ACC112 (cell line): Measurements from ENCODE around the gene DSN1.

ENCODE experiments used
- H2AFZ ChIP-seq: fragments of 200-600 bp; sonication (generic); one replicate; pipeline ENCODE4 v1.6.0; 2017; ENCODE audit warnings: antibody characterized with exemption, low read length; ENCODE audit not compliant: unreplicated experiment
- H3K27ac ChIP-seq: fragments of 200-600 bp; sonication (generic); 2 replicates; pipeline ENCODE4 v1.5.1; 2014; ENCODE audit warnings: low read depth, mild to moderate bottlenecking, antibody characterized with exemption, low read length, moderate library complexity
- H3K27me3 ChIP-seq: fragments of 200-600 bp; sonication (generic); 2 replicates; pipeline ENCODE4 v1.6.1; 2014; ENCODE audit warnings: mild to moderate bottlenecking, antibody characterized with exemption, low read length, moderate library complexity, mixed read lengths; ENCODE audit not compliant: insufficient read depth
- H3K36me3 ChIP-seq: fragments of 200-600 bp; sonication (generic); 2 replicates; pipeline ENCODE4 v1.6.1; 2016; ENCODE audit warnings: mild to moderate bottlenecking, antibody characterized with exemption, low read length, moderate library complexity, mixed read lengths; ENCODE audit not compliant: insufficient read depth
- H3K4me1 ChIP-seq: fragments of 200-600 bp; sonication (generic); one replicate; pipeline ENCODE4 v1.6.1; 2016; ENCODE audit warnings: low read length, mixed read lengths; ENCODE audit not compliant: insufficient read depth, unreplicated experiment, control insufficient read depth
- H3K4me3 ChIP-seq: fragments of 200-600 bp; sonication (generic); 2 replicates; pipeline ENCODE4 v1.5.1; 2014; ENCODE audit warnings: mild to moderate bottlenecking, low read depth, low read length
- H3K79me2 ChIP-seq: fragments of 200-600 bp; sonication (generic); one replicate; pipeline ENCODE4 v1.6.0; 2016; ENCODE audit warnings: low read length; ENCODE audit not compliant: control insufficient read depth, unreplicated experiment, insufficient read depth

DSN1 gene

DNA sequence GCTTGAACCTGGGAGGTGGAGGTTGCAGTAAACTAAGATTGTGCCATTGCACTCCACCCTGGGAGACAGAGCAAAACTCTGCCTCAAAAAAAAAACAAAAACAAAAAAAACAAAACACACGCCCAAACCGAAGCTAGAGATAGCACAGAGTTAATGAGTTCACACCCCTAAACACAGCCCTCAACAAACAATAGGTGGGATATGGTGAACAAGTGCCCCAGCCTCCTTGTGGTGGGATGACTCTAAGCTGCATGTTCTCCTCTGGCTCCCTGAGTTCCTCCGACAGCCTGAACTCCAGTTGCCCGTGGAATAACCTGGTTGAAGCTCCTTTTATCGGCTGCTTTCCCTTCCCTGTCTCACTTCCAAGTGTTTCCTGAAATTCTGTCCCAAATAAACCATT is 22.1 kb upstream of the DSN1 start:
- Histone ChIP-seq H3K27me3 (no peaks in the 10 kb centered on the region), H3K4me1 (no peaks in the 10 kb centered on the region), H3K27ac (no peak overlapping the region), H3K36me3 (peaks cover 11% of the 10 kb centered on the region; the same call in 1 of the 2 replicates), H2AFZ (no peak overlapping the region), H3K4me3 (no peak overlapping the region), H3K79me2 (no peaks in the 10 kb centered on the region)

DNA sequence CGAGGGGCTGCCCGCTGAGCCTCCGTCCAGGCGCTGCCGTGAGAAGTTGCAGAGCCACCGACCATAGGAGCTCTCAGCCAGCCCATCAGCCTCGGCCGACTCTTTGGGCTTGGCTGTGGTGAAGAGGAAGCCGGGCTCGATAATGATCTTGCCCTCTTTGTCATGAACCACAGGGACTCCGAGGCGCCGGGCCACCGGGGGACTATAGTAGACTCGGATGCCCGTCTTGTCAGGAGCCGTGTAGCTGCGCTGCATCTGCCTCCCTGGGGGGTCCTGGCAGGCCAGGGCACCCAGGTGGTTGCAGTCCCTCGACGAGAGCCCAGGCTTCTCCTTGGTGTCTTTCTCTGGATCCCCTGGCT is 20.5 kb upstream of the DSN1 start:
- H3K27me3 ChIP-seq, result no peaks in the 10 kb centered on the region
- no peaks in the 10 kb centered on the region for H3K79me2 ChIP-seq
- H3K4me1 ChIP-seq, result no peaks in the 10 kb centered on the region
- no peak overlapping the region for H3K27ac ChIP-seq
- peaks cover 7% of the 10 kb centered on the region; the same call in 1 of the 2 replicates for H3K36me3 ChIP-seq
- H3K4me3 ChIP-seq, result no peak overlapping the region
- H2AFZ ChIP-seq, result no peak overlapping the region

DNA sequence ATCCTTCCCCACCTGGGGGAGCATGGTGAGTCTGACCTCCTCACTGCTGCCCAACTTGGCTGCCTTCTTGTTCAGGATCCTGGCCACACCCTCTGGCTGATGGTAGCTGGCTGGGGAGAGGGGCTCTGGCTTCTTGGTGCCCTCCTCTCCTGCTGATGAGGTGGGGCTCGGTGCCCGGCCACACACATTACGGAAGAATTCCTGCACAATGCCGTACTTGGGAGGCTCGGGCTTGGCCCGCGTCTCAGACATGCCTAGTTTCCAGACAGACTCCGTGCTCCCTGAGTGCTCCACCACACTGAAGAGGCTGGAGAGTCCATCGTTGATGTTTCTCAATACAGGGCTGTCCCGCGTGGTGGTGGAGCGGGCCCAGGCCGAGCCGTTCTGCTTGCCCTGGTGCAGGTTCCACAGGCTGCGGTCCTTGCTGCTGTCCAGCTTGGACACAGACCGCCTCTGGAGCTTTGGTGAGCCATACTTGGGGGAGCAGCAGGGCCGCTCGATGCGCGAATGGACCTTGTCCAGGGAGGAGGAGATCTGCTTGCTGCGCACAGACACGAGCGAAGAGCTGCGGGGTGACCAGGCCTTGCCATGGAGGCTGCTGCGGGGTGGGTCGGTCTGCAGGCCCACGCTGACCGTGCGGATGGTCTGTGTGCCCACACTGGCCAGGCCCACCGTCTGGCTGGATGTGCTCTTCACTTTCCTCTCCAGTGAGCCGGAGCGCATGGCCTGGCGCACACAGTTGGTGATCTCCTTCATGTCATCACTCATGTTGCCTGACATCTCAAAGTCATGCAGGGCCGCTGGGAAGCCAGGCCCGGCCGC is 19.9 kb upstream of the DSN1 start:
- Histone ChIP-seq H2AFZ (no peak overlapping the region), H3K79me2 (no peaks in the 10 kb centered on the region), H3K36me3 (peaks cover 7% of the 10 kb centered on the region; the same call in 1 of the 2 replicates), H3K4me3 (no peak overlapping the region), H3K4me1 (no peaks in the 10 kb centered on the region), H3K27ac (no peak overlapping the region), H3K27me3 (no peaks in the 10 kb centered on the region)

DNA sequence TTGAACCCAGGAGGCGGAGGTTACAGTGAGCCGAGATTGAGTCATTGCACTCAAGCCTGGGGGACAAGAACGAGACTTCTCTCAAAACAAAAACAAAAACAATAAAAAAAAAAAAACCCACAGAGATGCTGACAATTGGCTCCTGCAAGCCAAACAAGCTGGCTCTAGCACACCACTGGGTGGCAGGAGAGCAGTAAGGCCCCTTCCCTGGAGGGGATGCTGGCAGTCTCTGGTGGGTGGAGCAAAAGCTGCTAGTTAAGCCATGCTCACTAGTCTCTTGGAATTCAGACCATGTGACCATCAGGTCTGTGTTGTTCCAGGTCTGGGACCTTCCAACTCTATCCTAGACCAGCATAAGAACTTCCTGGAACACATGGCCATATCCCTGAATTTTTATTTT is 18.9 kb upstream of the DSN1 start:
- no peaks in the 10 kb centered on the region for H3K79me2 ChIP-seq
- H3K4me1 ChIP-seq, result no peaks in the 10 kb centered on the region
- no peak overlapping the region for H3K27ac ChIP-seq
- no peak overlapping the region for H2AFZ ChIP-seq
- H3K36me3 ChIP-seq, result peaks cover 4% of the 10 kb centered on the region; the same call in 1 of the 2 replicates
- no peak overlapping the region for H3K4me3 ChIP-seq
- H3K27me3 ChIP-seq, result no peaks in the 10 kb centered on the region

DNA sequence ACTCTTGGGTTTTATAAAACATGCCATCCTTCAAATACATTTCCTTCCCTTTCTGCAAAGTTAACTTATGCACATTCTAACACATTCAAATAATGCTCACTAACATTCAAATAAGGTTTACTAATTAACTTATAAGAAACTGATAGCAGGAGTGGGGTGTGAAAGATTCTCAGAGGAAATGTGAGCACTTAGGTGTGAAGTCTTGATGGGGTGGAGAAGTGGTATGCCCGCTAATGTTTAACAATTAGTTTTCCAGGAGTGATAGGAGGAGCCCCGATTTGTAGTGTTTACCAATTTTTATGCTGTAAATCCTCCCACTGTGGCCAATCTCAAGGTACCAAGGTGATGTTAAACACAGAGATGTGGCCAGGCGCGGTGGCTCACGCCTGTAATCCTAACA is 18.3 kb upstream of the DSN1 start:
- no peaks in the 10 kb centered on the region for H3K4me1 ChIP-seq
- no peaks in the 10 kb centered on the region for H3K79me2 ChIP-seq
- H3K36me3 ChIP-seq, result 0 out of 2 replicates have a peak, but pooled peaks cover 4% of the 10 kb centered on the region
- H3K27me3 ChIP-seq, result no peaks in the 10 kb centered on the region
- no peak overlapping the region for H3K4me3 ChIP-seq
- no peak overlapping the region for H3K27ac ChIP-seq
- no peak overlapping the region for H2AFZ ChIP-seq

DNA sequence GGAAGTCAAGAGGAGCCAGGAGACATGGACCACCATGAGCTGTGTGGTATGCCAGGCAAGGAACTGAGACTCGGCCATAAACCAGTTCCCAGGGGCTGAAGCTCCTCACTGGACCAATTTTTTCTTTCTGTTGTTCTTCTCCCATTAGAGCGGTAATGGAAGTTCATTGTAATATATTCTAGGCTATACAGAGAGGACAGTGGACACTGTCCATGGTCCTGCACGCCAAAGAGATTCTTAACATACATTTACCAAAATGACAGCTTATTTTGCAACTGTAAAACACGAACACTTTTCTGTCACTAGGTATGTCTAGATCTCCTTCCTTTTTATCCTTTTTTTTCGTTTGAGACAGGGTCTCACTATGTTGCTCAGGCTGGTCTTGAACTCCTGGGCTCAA is 13.1 kb upstream of the DSN1 start:
- no peaks in the 10 kb centered on the region for H3K4me1 ChIP-seq
- H3K36me3 ChIP-seq, result 0 out of 2 replicates have a peak, but pooled peaks cover 2% of the 10 kb centered on the region
- no peaks in the 10 kb centered on the region for H3K79me2 ChIP-seq
- H3K27me3 ChIP-seq, result no peaks in the 10 kb centered on the region
- no peak overlapping the region for H2AFZ ChIP-seq
- H3K27ac ChIP-seq, result no peak overlapping the region
- no peak overlapping the region for H3K4me3 ChIP-seq

DNA sequence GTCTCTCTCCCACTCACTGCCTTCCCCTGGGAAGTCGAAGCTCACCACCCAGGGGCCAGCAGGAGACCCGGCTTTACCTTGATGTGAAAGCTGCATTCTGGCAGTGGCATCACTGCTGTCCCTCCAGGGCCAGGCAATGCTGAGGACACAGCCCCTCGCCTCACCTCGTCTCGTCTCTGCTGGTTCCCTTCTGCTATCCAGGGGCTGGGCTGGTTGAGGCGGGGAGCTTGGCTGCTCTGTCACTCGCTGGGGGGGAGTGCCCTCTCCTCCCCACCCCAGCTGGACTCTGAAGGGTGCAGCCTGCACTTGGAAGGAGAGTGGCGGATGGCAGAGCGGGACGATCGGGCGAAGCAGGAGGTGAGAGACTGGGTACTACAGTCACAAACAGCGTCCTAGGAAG is 12.7 kb upstream of the DSN1 start:
- Histone ChIP-seq H3K27ac (no peak overlapping the region), H3K36me3 (0 out of 2 replicates have a peak, but pooled peaks cover 2% of the 10 kb centered on the region), H3K27me3 (no peaks in the 10 kb centered on the region), H3K79me2 (no peaks in the 10 kb centered on the region), H3K4me3 (no peak overlapping the region), H2AFZ (no peak overlapping the region), H3K4me1 (no peaks in the 10 kb centered on the region)

DNA sequence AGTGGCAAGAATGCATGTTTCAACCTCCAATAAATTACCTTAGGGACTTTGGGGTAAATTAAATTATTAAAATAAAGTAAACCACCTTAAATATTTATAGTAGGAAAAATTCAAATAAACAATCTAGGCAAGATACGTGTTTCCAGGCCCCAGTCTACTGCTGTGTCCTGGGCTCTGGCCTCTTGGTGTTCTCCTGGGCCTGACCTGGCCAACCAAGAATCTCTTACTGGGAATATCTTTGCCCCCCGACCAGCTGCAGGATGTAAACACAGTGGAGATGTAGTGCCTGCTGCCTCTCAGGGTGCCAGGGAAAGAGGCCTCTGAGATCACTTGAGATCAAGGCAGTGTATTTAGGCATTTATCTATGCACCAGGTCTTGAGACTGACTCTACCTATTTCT is 11.7 kb upstream of the DSN1 start:
- Histone ChIP-seq H3K4me3 (no peak overlapping the region), H3K27ac (no peak overlapping the region), H3K27me3 (no peaks in the 10 kb centered on the region), H3K79me2 (no peaks in the 10 kb centered on the region), H3K36me3 (0 out of 2 replicates have a peak, but pooled peaks cover 2% of the 10 kb centered on the region), H2AFZ (no peak overlapping the region), H3K4me1 (no peaks in the 10 kb centered on the region)

DNA sequence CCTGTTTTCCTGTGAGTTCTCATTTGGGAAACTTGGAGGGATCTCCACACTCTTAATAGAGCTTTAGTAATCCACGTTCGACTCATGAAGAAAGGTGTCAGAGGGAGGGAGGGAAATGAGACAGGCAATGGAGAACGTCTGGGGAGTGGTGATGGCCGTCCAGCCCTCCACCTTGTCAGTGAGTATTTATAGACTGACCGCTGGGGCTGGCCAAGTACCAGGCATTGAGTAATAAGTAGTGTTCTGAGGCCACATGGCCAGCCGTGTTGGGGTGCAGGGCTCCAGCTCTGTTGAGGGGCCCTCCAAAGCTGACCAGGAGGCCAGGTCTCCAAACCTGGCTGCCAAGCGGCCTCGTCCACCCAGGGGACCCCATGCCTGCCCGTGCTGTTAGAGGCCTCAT is 11.3 kb upstream of the DSN1 start:
- H3K27ac ChIP-seq, result no peak overlapping the region
- H3K4me1 ChIP-seq, result no peaks in the 10 kb centered on the region
- no peak overlapping the region for H3K4me3 ChIP-seq

DNA sequence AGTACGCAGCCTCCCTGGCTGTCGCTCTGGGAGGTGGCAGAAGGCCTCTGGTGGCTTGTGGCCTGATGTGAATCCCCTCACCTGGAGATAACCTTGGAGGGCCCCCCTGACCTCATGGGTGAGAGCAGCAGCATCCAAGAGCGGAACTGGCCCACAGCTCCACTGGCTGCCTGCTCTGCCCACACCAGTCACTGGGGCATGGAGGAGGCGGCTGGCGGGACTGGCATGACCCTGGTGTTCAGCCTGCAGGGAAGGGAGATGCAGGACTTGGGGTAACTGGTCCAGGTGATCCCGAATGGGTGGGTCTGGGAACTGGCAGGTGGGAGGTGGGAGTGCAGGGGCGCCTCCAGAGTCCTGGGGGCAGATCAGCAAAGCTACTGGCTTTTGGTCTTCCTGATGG is 10.6 kb upstream of the DSN1 start:
- Histone ChIP-seq H3K4me3 (no peak overlapping the region), H3K27me3 (no peaks in the 10 kb centered on the region), H3K79me2 (no peaks in the 10 kb centered on the region), H3K27ac (no peak overlapping the region), H3K36me3 (0 out of 2 replicates have a peak, but pooled peaks cover 2% of the 10 kb centered on the region), H2AFZ (no peak overlapping the region), H3K4me1 (no peaks in the 10 kb centered on the region)

More for the DNA sequence above, 11.3 kb upstream of the DSN1 start:
- Histone ChIP-seq H3K36me3 (0 out of 2 replicates have a peak, but pooled peaks cover 2% of the 10 kb centered on the region), H3K27me3 (no peaks in the 10 kb centered on the region), H3K79me2 (no peaks in the 10 kb centered on the region), H2AFZ (no peak overlapping the region)

DNA sequence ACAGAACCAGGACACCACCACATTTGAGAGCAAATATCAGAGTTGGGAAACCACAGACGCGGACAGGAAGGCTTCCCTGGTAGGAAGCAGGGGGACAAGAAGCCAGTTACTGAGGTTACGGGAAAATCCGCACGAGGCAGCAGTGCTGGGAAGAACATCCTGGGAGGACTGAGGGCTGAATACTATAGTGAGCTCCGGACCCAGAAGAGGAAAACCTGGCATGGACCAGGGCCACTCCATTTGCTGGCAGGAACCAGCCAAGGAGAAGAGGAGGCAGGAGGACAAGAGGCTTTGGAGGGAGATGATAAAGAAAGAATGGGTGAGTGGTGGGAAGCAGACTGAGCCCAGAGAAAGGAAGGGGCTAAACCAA is 6.1 kb upstream of the DSN1 start:
- Histone ChIP-seq H3K4me3 (no peak overlapping the region), H3K27ac (no peak overlapping the region), H2AFZ (no peak overlapping the region), H3K79me2 (no peaks in the 10 kb centered on the region), H3K27me3 (no peaks in the 10 kb centered on the region), H3K4me1 (no peaks in the 10 kb centered on the region), H3K36me3 (no peaks in the 10 kb centered on the region)
